Colonic mucosa (tissue), 4 donors: ENCODE data around the gene CD109. TPM values are rescaled to one million over a fixed set of nuclear protein-coding genes. Genes with fewer than 3 reads are reported as not detected.
"Not testable (repeated sequence)": the region's sequence is repeated elsewhere in the genome, so short reads cannot be mapped to it uniquely, and the experiment has no call there.

Source experiments
- DNase-seq: peaks from one replicate; pipeline ENCODE4 v3.0.0-alpha.2; 2020
- H3K27ac ChIP-seq: fragments of 200-600 bp; one replicate; pipeline ENCODE4 v1.8.0; 2021
- H3K27me3 ChIP-seq: fragments of 200-600 bp; one replicate; pipeline ENCODE4 v1.8.0; 2021
- H3K36me3 ChIP-seq: fragments of 200-600 bp; one replicate; pipeline ENCODE4 v1.8.0; 2021
- H3K4me1 ChIP-seq: fragments of 200-600 bp; one replicate; pipeline ENCODE4 v1.8.0; 2021; ENCODE audit warnings: mild to moderate bottlenecking
- H3K4me3 ChIP-seq: fragments of 200-600 bp; one replicate; pipeline ENCODE4 v1.8.0; 2021
- H3K9ac ChIP-seq, 2 donors: one replicate each; pipeline ENCODE4 v1.7.0; 2013; ENCODE audit warnings: control low read depth in 2 of 2, low read depth in 2 of 2, low read length in 2 of 2
- H3K9me3 ChIP-seq: fragments of 200-600 bp; one replicate; pipeline ENCODE4 v1.8.0; 2021
- intact Hi-C: fragments of 100-400 bp; cut with DNase I; formaldehyde crosslinking; loops from one replicate; pipeline ENCODE4 v1.14.1; 2022
- total RNA-seq, 2 donors: library from RNA; stranded (reverse); fragmentation: NEBNext Ultra II Directional in 1 of 2; extraction: Animal tissue kit (Norgen Biotek cat#: 25700) in 1 of 2; gene quantifications; one replicate each; pipeline ENCODE4 v1.2.1, GENCODE V29; 2021
- TF ChIP-seq, protein P1 (sequence below): fragments of 200-600 bp; IDR thresholded peaks from one replicate; pipeline ENCODE4 v1.8.0; 2022; ENCODE audit warnings: antibody characterized with exemption, mild to moderate bottlenecking
- donor health status: healthy.
- donor health status: DM: no; HTN: no; CAD: no.
- donor health status: DM: no; HTN: no; CAD: no.

CD109 gene
- total RNA-seq, 2 donors from 2014 or later, result 1.1 to 4.5 TPM

DNA sequence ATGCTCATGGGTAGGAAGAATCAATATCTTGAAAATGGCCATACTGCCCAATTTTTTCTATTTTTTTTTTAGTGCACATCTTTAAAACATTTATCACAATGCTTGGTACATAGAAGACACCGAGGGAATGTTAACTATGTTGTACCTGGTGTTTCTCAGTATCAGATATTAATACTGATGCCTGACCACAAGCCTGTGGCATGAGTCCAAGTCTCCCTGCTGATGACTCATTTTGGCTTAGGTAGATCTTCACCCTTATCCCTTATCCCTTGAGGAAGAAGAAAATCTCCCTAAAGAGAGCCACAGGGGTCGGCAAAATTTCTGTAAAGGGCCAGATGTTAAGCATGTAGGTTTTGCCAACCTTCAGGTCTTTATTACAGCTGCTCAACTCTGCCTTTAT, 14.5 kb downstream of the CD109 start:
- no peaks in the 10 kb centered on the region for H3K4me1 ChIP-seq
- TF ChIP-seq, protein P1, sequence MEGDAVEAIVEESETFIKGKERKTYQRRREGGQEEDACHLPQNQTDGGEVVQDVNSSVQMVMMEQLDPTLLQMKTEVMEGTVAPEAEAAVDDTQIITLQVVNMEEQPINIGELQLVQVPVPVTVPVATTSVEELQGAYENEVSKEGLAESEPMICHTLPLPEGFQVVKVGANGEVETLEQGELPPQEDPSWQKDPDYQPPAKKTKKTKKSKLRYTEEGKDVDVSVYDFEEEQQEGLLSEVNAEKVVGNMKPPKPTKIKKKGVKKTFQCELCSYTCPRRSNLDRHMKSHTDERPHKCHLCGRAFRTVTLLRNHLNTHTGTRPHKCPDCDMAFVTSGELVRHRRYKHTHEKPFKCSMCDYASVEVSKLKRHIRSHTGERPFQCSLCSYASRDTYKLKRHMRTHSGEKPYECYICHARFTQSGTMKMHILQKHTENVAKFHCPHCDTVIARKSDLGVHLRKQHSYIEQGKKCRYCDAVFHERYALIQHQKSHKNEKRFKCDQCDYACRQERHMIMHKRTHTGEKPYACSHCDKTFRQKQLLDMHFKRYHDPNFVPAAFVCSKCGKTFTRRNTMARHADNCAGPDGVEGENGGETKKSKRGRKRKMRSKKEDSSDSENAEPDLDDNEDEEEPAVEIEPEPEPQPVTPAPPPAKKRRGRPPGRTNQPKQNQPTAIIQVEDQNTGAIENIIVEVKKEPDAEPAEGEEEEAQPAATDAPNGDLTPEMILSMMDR, result no peak
- H3K36me3 ChIP-seq, result no peaks in the 10 kb centered on the region
- H3K9ac ChIP-seq, result no peak overlapping the region
- no peak for DNase-seq
- no peaks in the 10 kb centered on the region for H3K9me3 ChIP-seq
- intact Hi-C loops, result no loop called here
- H3K4me3 ChIP-seq, result no peak overlapping the region
- no peak overlapping the region for H3K27ac ChIP-seq
- H3K27me3 ChIP-seq, result no peaks in the 10 kb centered on the region

DNA sequence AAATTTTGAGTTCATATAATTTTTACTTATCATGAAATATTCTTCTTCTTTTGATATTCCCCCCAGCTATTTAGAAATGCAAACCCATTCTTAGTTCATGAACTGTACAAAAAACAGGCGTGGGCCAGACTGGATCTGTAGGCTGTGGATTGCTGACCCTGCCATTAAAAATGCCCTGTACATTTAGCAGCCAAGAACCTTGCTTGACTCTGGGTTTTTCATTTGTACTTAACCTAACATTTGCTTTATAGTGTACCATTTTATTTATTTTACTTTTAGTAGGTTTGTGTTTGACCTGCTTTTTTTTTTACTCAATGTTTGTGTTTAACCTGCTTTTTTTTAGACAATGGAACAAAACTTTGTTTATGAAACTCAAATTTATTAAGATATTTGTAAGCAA, 14.9 kb downstream of the CD109 start:
- TF ChIP-seq, protein P1, result no peak
- intact Hi-C loops, result no loop called here
- H3K27ac ChIP-seq, result no peak overlapping the region

DNA sequence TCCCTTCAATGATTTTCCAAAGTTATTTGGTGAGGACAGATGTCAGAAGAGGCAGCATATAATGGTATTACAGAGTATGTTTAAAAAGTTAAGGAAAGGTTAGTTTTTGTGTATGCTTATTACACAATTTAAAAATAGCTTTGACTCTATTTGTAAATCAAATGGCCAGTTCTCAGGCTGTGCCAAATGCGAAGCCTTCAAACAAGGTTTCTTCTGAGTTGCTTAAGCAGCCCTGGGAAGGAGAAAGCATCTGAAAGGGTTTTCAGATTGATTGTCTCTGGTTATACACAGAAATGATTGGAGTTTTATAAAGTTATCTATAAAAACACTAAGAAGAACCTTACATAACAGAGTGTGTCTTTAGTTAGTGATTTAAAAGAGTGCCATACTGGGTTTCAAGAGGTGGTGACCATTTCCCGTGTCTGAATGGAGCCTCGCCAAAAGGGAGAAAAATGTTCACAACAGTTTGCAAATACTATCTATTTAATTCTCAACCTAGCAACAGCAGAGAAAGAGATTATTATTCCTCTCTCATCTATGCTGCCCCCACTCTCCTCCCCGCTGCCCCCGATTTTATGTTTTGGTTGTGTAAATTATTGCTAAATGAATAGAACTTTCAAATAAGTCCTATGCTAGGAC, 16.7 kb downstream of the CD109 start:
- TF ChIP-seq, protein P1, result no peak
- no peak overlapping the region for H3K27ac ChIP-seq
- H3K27me3 ChIP-seq, result no peaks in the 10 kb centered on the region
- H3K36me3 ChIP-seq, result no peaks in the 10 kb centered on the region
- H3K9ac ChIP-seq, result no peak overlapping the region
- no peak overlapping the region for H3K4me3 ChIP-seq
- H3K9me3 ChIP-seq, result no peaks in the 10 kb centered on the region
- DNase-seq, result no peak
- no peaks in the 10 kb centered on the region for H3K4me1 ChIP-seq
- intact Hi-C loops, result no loop called here

More for the DNA sequence above, 14.9 kb downstream of the CD109 start:
- Histone ChIP-seq H3K9me3 (no peaks in the 10 kb centered on the region), H3K27me3 (no peaks in the 10 kb centered on the region), H3K4me3 (no peak overlapping the region), H3K36me3 (no peaks in the 10 kb centered on the region), H3K4me1 (no peaks in the 10 kb centered on the region), H3K9ac (no peak overlapping the region)
- no peak for DNase-seq

DNA sequence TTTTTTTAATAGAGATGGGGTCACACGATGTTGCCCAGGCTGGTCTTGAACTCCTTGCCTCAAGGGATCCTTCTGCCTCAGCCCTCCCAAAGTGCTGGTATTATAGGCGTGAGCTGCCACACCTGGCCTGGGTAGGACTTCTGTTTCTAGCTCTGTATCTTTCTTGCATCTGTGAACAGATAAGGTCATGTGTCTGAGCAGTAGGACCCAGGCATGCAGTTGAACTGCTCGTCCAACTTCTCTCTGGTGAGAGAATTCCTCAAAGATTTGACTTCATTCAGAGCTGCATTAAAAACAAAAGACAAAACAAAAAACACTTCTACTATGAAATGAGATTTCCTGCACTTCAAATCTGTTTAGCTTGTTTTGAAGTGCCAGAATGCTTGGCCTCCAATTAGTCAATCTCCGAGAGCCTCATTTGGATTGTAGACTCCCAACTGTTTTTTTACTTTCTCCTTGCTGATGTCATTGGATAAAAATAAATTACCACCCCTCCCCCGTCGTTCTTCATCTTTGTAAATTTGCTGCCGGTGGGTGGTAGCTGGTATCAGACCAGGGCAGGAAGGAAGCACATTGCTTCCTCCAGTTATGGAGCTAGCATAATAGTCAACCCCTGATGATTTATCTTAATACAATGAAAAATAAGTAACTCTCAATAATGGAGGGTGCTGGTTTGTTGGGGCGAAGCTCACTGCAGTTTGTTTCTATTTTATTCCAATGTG, 17.6 kb downstream of the CD109 start:
- no peak overlapping the region for H3K9ac ChIP-seq
- H3K36me3 ChIP-seq, result no peaks in the 10 kb centered on the region
- H3K4me3 ChIP-seq, result no peak overlapping the region
- no peak overlapping the region for H3K27ac ChIP-seq
- no peaks in the 10 kb centered on the region for H3K27me3 ChIP-seq
- H3K4me1 ChIP-seq, result no peaks in the 10 kb centered on the region
- H3K9me3 ChIP-seq, result no peaks in the 10 kb centered on the region
- no peak for DNase-seq
- intact Hi-C loops, result no loop called here
- TF ChIP-seq, protein P1, result no peak

DNA sequence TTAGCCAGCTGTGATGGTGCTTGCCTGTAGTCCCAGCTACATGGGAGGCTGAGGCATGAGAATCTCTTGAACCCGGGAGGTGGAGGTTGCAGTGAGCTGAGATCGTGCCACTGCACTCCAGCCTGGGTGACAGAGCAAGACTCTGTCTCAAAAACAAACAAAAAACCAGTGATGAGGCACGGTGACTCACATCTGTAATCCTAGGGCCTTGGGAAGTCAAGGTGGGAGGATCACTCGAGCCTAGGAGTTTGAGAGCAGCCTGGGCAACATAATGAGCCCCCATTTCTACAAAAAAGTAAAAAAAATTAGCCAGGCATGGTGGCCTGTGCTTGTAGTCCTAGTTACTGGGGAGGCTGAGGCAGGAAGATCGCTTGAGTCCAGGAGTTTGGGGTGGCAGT, 19.1 kb downstream of the CD109 start:
- H3K9me3 ChIP-seq, H3K36me3 ChIP-seq, intact Hi-C loops, H3K4me1 ChIP-seq, H3K9ac ChIP-seq, H3K27me3 ChIP-seq, DNase-seq, H3K4me3 ChIP-seq, H3K27ac ChIP-seq: not testable (repeated sequence)

DNA sequence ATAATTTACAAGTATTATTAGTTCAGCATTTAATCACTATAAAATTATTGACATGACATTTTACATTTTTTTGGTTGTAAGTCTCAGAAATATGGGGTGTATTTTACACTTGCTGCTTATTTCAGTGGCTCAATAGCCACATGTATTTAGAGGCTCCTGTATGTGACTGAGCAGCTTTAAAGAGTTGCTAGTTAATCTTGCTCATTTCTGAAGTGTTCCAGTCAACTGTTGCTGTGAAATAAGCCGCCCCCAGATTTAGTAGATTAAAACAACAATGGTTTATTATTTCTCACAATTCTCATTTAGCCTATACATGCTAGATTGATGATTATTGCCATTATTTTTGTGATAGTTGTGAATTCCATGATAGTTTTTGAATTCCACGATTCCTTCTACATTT, 23.0 kb downstream of the CD109 start:
- no peak for DNase-seq
- Histone ChIP-seq H3K36me3 (no peaks in the 10 kb centered on the region), H3K27ac (no peak overlapping the region), H3K4me3 (no peak overlapping the region), H3K4me1 (no peaks in the 10 kb centered on the region), H3K9me3 (no peaks in the 10 kb centered on the region), H3K27me3 (no peaks in the 10 kb centered on the region), H3K9ac (no peak overlapping the region)
- intact Hi-C loops, result no loop called here
- TF ChIP-seq, protein P1, result no peak
